GM18505 (cell line): ENCODE data around the gene NSMCE1.

Source experiments
- ATAC-seq: cut with Tn5 transposase; IDR thresholded peaks from one replicate; pipeline ENCODE4 v1.9.1; 2021; ENCODE audit not compliant: unreplicated experiment
- POLR2A ChIP-seq: IDR thresholded peaks from 4 replicates; pipeline ENCODE4 v1.6.1; 2011; ENCODE audit warnings: borderline replicate concordance; ENCODE audit not compliant: insufficient read depth, insufficient read length; ENCODE audit errors: extremely low read depth

NSMCE1 gene

DNA sequence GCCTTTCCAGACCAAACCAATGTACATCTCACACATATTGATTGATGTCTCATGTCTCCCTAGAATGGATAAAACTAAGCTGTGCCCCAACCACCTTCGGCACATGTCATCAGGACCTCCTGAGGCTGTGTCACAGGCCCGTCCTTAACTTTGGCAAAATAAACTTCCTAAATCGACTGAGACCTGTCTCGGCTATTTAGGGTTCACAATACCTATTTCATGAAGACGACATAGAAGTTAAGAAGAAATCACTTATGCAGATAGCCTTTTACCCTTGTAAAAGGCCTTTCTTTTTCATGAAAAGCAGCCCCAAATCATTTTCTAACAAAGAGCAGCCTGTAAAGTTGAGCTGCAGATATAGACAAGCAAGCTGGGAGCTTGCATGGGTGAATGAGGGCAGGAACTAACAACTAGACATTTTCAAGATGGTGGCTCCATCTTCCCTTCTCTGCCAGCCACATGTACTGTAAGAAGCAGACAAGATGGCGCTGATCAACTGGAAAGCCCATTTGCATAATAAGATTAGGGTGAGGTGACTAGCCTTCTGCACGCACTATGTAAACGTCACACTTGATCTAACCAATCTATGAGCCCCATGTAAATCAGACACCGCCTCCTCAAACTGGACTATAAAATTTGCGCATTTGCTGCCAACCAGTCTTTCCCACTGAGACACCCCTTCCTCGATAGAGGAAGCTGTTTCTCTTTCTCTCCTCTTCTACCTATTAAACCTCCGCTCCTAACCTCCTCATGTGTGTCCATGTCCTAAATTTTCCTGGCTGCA, 69.9 kb downstream of the NSMCE1 start:
- TF ChIP-seq POLR2A, result no peak

DNA sequence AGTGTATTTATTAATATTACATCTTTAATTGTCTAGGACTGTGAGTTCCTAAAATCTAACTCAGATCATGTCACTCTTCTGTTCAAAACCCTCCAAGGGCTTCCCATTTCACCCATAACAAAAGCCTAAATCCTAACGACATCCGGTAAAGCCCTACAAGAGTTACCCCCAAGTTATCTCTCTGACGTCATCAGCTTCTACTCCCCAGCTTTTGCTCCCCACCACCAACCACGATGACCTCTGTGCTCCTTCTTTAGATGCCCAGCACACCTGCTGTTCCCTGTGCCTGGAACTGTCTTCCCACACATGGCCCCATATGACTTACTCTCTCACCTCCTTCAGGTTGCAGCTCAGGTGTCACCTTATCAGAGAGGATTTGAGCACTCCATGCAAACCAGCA, 71.6 kb downstream of the NSMCE1 start:
- TF ChIP-seq POLR2A, result no peak
- no peak for ATAC-seq

More for the DNA sequence above, 69.9 kb downstream of the NSMCE1 start:
- no peak for ATAC-seq

DNA sequence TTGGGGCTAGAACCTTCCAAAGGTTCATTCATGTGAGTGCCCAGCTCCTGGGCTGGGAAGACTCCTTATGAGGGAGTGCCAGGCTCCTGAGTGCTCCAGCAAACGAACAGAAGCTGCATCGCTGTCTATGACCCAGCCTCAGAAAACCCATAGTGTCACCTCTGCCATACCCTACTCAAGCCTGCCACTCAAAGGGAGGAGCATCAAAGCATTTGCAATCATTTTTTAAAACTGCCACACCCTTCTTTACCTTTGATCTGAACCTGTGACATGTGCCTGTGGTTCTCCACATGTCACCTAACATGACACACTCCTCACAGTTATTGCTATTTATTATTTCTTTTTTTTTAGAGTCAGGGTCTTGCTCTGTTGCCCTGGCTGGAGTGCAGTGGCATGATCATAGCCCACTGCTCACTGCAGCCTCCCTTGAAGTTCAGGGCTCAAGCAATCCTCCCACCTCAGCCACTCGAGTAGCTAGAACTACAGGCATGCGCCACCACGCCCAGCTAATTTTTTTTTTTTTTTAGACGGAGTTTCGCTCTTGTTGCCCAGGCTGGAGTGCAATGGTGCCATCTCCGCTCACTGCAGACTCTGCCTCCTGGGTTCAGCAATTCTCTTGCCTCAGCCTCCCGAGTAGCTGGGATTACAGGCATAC, 72.5 kb downstream of the NSMCE1 start:
- no peak for TF ChIP-seq POLR2A
- no peak for ATAC-seq

DNA sequence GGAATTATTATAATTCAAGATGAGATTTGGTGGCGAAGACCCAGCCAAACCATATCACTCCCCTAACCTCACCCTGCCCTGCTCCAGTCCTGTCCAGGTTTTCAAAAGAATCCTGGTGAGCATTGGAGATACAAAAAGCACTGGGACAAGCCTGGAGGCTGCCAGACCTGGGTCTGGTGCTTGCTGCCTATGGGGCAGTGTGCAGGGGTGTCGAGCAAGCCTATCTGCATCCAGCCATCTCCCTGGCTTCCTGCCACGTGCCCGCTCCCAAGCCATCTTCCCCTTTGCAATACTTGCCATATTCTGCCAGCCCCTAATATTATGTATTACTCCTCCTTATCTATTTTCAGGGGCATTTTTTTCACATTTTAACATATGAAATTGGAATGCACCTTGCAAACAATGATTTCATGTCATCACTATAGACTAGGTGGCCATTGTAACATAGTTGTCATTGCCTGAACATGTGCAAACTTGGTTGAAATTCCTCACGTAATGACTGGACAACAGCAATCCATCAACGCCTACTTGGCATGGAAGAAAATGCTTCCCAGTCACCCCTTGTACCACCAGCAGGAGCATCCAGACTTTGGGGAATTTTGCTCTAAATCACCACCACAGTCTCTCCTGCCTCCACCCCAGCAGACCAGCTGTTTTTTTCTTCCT, 73.4 kb downstream of the NSMCE1 start:
- TF ChIP-seq POLR2A, result no peak
- ATAC-seq, result no peak

DNA sequence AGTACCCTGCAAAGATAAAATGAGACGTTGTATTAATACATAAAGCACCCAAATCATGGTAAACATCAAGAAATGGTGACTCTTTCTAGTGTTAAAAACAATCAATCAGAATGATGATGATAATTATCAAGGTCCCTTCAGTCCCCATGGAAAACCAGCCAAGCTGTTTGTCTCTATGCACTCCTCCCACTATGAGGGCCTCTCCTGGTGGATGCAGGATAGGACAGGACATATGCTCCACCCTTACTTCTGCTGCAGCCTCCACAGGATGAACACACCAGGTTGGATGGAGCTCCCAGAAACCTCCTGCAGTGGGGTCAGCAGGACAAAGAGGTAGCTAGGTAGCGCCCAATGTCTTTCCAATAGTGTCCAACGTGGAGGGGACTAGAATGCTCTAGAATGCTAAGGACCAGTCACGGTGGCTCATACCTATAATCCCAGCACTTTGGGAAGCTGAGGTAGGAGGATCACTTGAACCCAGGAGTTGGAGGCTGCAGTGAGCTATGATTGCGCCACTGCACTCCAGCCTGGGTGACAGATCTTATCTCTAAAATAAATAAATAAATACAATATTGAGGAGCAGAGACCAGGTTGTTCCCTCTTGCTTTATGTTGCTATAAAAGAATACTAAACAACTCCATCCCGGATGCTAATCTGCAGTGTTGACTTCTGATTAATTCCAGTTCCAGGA, 75.1 kb downstream of the NSMCE1 start:
- no peak for ATAC-seq

DNA sequence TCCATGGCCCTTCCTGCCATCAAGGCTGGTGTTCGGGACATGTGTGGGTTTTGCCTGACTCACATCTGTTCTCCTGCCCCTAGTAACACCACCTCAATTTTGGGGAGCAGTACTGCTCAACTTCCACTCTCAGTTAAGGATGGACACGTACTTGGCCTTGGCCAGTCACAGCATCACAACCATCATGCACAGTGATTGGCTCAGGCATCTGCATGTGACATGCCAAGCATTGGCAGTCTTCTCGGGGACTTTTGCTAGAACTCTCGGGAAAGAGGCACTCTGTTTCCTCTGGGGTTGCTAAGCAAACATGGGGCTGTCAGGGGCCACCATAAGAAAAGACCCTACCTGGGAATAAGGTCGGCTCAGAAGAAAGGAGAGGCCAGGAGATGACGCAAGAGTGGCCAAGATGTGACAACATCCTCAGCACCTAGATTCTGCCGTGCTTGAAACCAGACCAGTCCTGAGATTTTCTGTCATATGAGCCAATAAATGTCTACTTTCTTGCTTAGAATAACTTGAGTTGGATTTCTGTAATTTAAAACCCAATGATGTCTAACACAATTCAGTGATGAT, 77.1 kb downstream of the NSMCE1 start:
- no peak for TF ChIP-seq POLR2A

More for the DNA sequence above, 75.1 kb downstream of the NSMCE1 start:
- TF ChIP-seq POLR2A, result no peak

DNA sequence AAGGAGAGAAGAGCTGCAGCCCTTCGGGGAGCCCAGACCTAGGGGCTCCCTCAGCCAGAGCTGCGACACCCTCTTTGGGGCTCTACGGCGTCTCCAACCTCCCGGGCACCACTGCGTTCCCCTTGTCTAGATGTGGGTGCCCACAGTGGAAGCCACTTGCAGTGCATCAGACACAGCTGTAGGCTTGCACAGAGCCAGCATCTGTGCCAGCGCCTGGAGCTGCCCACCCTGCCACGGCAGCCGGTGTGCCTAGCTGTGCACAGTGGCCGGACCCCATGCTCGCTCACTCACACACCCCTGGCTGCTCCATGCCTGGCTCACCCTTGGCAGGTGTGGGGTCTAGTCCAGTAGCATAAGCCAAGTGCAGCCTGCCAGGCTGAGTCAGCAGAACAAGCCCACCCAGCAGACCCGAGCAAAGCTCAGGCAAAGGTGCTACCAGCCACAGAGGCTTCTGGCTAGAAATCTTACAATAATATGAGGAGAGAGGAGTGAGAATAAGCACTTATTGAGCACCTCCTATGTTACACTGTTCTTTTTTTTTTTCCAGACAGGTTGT, 78.2 kb downstream of the NSMCE1 start:
- ATAC-seq, result no peak
- TF ChIP-seq POLR2A, result no peak

More for the DNA sequence above, 77.1 kb downstream of the NSMCE1 start:
- no peak for ATAC-seq

DNA sequence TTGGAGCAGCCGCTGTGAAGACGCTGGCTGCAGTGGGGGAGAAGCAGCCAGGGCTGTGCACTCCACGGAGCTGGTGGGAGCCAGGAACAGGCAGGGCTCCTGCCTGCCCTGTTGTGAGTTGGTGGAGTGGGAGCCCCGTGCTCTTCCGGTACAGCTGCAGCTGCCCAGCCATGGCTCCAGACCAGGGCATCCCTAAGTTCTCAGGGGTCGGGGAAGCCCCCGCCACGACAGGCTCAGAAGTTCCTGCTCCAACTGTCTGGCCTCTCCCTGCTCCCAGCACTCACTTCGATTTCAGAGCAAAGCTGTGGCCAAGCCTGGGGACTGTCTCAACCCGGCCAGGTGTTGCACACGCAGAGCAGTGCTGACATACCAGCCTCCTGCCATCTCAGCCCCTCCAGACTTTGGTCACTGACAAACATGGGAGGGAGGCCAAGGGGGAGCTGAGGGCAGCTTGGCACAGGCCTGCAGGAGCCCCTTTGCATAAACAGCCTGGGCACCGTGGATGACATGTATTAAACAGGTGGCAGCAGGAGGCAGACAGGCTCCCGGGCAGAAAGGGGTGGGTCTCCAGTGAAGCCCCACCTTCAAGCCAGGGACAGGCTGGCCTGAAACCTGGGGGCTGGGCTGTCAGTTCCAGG, 79.1 kb downstream of the NSMCE1 start:
- TF ChIP-seq POLR2A, result no peak
- no peak for ATAC-seq

DNA sequence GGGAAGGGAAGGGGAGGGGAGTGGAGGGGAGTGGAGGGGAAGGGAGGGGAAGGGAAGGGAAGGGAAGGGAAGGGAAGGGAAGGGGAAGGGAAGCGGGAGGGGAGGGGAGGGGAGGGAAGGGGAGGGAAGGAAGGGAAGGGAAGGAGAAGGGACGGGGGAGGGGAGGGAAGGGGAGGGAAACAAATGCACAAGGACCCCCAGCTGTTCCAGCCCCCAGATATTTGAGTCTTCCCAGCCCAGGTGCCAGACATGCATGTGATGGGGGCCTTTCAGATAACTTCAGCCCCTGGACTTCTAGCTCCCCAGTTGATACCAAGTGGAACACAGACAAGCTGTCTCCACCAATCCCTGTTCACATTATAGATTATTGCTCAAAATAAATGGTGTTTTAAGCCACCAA, 79.9 kb downstream of the NSMCE1 start:
- no peak for ATAC-seq
- no peak for TF ChIP-seq POLR2A

DNA sequence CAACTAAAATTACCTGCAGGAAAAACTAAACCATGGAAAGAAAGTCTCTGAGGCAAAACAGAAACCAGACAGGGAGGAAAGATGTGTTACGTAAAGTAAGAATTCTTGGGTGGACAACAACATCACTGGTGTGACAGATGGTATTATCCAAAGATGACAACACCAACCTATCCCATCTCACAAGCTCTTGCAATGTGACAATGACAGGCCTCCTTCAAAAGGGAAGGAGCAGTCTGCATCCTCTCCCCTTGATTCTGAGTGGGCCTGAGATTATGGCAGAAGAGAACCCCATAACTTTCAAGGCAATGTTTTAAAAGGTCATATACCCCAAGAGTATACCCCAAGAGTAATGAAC, 82.8 kb downstream of the NSMCE1 start:
- no peak for TF ChIP-seq POLR2A
- no peak for ATAC-seq

DNA sequence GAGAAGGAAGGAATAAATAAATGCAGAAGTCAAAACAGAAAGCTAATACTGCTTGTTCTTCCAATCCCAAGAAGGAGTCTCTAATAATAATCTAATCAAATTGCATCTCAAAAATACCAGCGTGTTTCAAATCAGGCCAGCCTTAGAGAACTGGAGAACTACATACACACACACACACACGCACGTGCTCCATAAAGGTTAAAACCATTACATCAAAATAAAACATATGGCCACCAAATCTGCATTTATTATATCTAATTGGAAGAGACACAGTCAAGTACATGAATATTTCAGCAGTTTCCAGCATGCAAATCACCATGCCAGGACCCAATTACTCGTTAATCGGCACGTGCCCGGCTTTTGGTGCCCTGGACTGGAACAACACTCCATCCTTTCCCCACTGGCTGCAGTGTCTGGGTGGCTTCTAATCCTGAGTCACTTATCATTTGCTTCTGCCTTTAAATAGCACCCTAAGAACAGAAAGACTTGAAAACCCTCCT, 85.6 kb downstream of the NSMCE1 start:
- TF ChIP-seq POLR2A, result no peak
- no peak for ATAC-seq
